ENCODE results near the gene MAGI1. TPM values are rescaled to one million over a fixed set of nuclear protein-coding genes. Genes with fewer than 3 reads are reported as not detected.

MAGI1 gene
- total RNA-seq, 2 experiments from 2014 or later = not detected

DNA sequence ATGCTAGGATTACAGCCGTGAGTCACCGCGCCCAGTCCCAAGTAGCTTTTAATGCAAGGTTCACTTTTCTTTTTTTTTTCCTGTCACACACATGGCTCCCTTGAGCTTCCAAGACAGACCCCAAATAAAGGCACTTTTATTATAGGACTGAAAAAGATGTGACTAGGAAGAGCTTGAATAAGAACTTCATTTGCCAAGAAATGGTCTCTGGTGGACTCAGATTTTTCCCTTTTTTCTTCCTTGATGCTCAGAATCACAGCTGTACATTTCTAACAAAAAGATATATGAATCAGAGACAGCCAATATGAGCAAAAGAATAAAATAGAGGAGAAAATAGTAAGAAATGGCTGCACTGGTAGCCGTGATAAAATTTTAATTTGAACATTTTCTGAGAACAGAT, 337.2 kb downstream of the MAGI1 start:
- intact Hi-C loops (cut with micrococcal nuclease) = no loop called here
- H3K4me1 Mint-ChIP-seq (ENCODE audit: low read depth) = no peaks in the 10 kb centered on the region
- CTCF ChIA-PET = no interaction called here

DNA sequence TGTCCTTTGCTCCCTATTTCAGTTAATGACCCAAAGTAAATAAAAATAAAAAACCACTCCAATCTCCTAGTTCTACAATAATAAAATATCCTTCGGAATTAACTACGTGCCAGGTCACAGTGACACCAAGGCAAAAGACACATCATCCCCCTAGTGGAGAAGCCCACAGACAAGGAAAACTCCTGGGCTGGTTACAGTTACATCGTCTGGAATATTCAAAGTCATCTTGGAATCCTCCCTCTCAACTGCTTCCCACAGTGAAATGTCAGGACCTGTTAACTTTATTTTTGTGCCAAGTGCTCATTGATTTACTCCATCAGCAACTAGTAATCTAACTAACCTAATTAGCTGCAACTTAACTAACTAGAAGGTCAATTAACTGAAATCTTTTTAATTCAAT, 349.3 kb downstream of the MAGI1 start:
- CTCF ChIA-PET = interaction anchor here (0.7 kb wide), 1 partner anchor 13 kb away, joined by 3 read pairs; no protein-coding TSS in a partner anchor
- H3K4me1 Mint-ChIP-seq (ENCODE audit: low read depth) = no peaks in the 10 kb centered on the region
- no peaks in the 10 kb centered on the region for H3K27me3 Mint-ChIP-seq (ENCODE audit: low read depth)
- DNase-seq = no peak
- no peak overlapping the region for H3K27ac Mint-ChIP-seq
- no peaks in the 10 kb centered on the region for H3K36me3 Mint-ChIP-seq (ENCODE audit: low read depth)
- no peak overlapping the region for H3K4me3 Mint-ChIP-seq
- no peaks in the 10 kb centered on the region for H3K9me3 Mint-ChIP-seq
- intact Hi-C loops (cut with micrococcal nuclease) = no loop called here

More for the DNA sequence above, 337.2 kb downstream of the MAGI1 start:
- H3K27ac Mint-ChIP-seq = no peak overlapping the region
- no peaks in the 10 kb centered on the region for H3K27me3 Mint-ChIP-seq (ENCODE audit: low read depth)
- DNase-seq = no peak
- no peaks in the 10 kb centered on the region for H3K36me3 Mint-ChIP-seq (ENCODE audit: low read depth)
- H3K9me3 Mint-ChIP-seq = peaks cover 2% of the 10 kb centered on the region
- no peak overlapping the region for H3K4me3 Mint-ChIP-seq

DNA sequence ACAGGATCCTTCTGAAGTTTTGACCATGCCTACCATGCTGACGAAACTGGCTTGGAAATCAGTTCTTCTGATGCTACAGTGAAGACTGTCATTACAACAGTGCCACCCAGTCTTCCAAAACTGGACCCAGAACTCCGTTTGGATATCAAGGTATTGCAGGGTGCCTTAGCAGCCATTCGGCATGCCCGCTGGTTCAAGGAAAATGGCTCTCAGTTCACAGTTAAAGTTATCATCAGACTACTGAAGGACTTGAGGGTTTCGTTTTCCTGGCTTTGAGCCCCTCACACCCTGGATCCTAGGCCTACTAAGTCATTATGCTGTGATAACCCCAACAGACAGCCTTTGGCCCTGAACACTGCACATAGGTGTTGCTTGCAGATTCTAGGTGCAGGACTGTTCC, 351.0 kb downstream of the MAGI1 start:
- Mint-ChIP-seq H3K9me3 (no peaks in the 10 kb centered on the region), H3K27me3 (ENCODE audit: low read depth) (no peaks in the 10 kb centered on the region), H3K36me3 (ENCODE audit: low read depth) (no peaks in the 10 kb centered on the region), H3K4me1 (ENCODE audit: low read depth) (no peaks in the 10 kb centered on the region), H3K4me3 (no peak overlapping the region), H3K27ac (no peak overlapping the region)
- DNase-seq = no peak
- CTCF ChIA-PET = no interaction called here
- intact Hi-C loops (cut with micrococcal nuclease) = no loop called here

DNA sequence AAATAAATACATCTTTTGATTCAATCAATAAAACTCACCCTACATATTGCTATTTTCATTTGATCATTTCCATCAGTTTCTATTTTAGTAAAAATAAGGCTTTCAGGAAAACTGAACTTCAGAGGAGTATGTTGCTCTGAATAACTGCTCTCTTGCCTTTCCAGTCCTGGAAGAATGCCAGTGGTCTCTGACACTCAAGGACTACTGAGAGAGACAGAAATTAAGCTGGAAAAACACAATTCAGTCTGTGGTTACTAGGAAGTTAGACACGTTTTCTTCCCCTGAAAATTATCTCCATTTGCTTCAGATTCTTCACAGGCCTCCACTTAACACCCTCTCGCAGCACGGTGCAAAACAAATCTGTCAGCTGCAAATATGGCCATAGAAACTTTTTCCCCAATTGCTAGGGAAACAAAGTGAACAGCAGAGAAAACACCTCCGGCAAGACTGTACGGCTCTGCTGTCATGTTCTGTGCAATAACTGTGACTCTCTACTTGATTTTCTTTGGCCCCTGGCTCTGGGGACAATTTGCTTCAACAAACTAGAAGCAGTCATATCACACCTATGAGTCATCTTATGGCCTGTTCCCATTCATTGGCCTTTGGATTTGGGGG, 353.0 kb downstream of the MAGI1 start:
- H3K4me1 Mint-ChIP-seq (ENCODE audit: low read depth) = no peaks in the 10 kb centered on the region
- H3K9me3 Mint-ChIP-seq = no peaks in the 10 kb centered on the region
- H3K36me3 Mint-ChIP-seq (ENCODE audit: low read depth) = no peaks in the 10 kb centered on the region
- no peak overlapping the region for H3K27ac Mint-ChIP-seq
- CTCF ChIA-PET = no interaction called here
- no peak for DNase-seq
- no peak overlapping the region for H3K4me3 Mint-ChIP-seq
- no peaks in the 10 kb centered on the region for H3K27me3 Mint-ChIP-seq (ENCODE audit: low read depth)
- intact Hi-C loops (cut with micrococcal nuclease) = no loop called here

DNA sequence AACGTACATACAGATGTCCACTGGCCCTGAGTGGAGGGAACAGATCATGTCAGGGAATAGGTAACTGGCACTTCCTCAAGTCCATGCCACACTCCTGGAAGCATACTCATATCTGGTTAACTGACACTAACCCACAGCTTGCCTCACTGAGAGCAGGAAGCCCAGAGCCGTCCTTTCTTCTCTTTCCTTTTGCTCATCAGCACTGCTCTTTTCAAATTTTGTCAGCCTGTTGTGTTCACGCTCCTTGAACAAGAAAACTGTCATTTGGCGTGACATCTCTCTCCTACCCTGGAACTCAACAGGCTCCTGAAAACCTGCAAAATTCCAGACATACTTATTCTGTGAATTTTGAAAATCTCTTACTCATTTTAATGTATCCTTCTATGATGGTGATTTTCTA, 360.2 kb downstream of the MAGI1 start:
- Mint-ChIP-seq H3K36me3 (ENCODE audit: low read depth) (no peaks in the 10 kb centered on the region), H3K9me3 (no peaks in the 10 kb centered on the region), H3K4me1 (ENCODE audit: low read depth) (no peaks in the 10 kb centered on the region), H3K4me3 (no peak overlapping the region), H3K27me3 (ENCODE audit: low read depth) (no peaks in the 10 kb centered on the region), H3K27ac (no peak overlapping the region)
- CTCF ChIA-PET = no interaction called here
- intact Hi-C loops (cut with micrococcal nuclease) = no loop called here
- no peak for DNase-seq

DNA sequence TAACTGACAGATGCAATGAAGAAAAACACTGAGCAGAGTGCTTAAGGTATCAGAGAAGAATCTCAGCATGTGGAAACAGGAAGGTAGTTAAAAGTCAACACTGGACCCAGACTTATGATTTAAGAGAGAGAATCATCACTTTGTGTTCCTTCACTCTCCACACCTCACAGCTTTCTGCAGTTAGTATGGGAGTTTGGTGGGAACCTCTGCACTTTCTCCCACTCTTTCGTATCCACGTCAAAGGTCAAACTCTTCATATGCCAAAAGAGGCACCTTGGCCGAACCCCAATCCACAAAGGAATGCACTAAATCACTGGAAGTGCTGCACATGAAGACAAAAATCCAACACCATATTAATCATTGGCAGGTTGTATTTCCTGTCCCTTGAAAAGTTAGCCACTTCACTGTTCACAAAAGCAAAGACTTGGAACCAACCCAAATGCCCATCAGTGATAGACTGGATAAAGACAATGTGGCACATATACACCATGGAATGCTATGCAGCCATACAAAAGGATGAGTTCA, 361.2 kb downstream of the MAGI1 start:
- H3K4me3 Mint-ChIP-seq = no peak overlapping the region
- no peak overlapping the region for H3K27ac Mint-ChIP-seq
- no peaks in the 10 kb centered on the region for H3K9me3 Mint-ChIP-seq
- DNase-seq = no peak
- peaks cover 3% of the 10 kb centered on the region for H3K27me3 Mint-ChIP-seq (ENCODE audit: low read depth)
- H3K4me1 Mint-ChIP-seq (ENCODE audit: low read depth) = no peaks in the 10 kb centered on the region
- H3K36me3 Mint-ChIP-seq (ENCODE audit: low read depth) = no peaks in the 10 kb centered on the region
- intact Hi-C loops (cut with micrococcal nuclease) = no loop called here
- CTCF ChIA-PET = interaction anchor here (1.1 kb wide), 1 partner anchor 12 kb away, joined by 3 read pairs; no protein-coding TSS in a partner anchor

DNA sequence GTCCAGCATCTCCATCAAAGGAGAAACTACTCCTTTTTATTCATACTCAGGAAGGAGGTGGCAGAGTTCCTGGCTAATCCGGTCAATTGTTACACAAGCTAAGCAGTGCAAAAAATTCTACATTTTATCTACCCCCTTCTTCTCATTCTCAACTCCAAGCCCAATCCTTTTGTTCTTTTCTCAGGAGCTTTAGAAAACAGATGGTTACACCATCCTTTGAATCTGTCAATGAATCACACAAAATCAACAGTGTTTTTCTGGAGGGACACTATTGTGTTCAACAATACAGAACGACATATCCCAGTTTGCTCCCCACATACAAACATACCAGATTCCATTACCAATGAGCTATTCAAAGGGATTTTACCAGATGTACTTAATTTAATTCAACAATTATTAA, 362.1 kb downstream of the MAGI1 start:
- Mint-ChIP-seq H3K9me3 (no peaks in the 10 kb centered on the region), H3K27me3 (ENCODE audit: low read depth) (peaks cover 3% of the 10 kb centered on the region), H3K4me1 (ENCODE audit: low read depth) (no peaks in the 10 kb centered on the region), H3K36me3 (ENCODE audit: low read depth) (no peaks in the 10 kb centered on the region), H3K27ac (no peak overlapping the region), H3K4me3 (no peak overlapping the region)
- intact Hi-C loops (cut with micrococcal nuclease) = no loop called here
- CTCF ChIA-PET = interaction anchor here (1.1 kb wide), 1 partner anchor 13 kb away, joined by 3 read pairs; no protein-coding TSS in a partner anchor
- DNase-seq = no peak

DNA sequence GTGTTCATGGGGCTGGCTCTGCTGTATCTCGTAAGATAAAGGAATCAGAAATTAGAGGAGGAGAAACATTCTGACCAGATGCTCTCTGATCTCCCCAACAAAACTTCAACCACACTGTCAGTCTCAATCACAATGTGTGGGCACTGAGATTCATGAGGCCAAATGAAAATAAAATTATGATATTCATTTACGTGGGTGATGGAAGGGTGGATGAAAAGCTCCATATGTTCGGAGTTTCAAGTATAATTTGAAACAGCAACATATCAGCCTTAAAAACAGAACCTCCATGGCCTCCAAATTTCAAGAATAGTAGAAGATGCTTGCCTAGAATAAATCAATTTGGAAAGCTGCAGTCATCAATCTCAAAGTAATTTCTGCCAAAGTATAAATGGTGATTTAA, 363.7 kb downstream of the MAGI1 start:
- CTCF ChIA-PET = no interaction called here
- H3K4me1 Mint-ChIP-seq (ENCODE audit: low read depth) = no peaks in the 10 kb centered on the region
- intact Hi-C loops (cut with micrococcal nuclease) = no loop called here

DNA sequence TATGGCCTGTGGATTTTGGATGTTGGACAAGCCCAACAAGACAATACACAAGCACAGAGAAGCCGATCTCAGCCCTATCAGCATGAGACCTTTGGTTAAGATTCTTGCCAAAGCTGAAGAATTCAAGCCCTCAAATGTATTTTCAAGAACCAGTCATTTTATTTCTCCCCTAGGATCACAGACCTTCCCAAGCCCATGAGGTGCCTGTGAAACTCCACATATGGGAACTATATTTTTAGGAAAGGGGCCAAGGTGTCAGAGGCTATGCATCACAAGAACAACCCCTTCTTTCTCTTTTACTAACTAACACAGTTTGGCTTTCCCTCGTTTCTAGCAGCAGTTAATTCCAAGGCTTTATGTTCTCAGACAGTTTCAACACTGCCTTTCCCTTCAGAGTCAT, 364.5 kb downstream of the MAGI1 start:
- CTCF ChIA-PET = interaction anchor here (0.6 to 1.0 kb wide), 2 partner anchors 9 to 439 kb away, joined by 4 read pairs; no protein-coding TSS in a partner anchor
- no peak overlapping the region for H3K4me3 Mint-ChIP-seq

More for the DNA sequence above, 363.7 kb downstream of the MAGI1 start:
- Mint-ChIP-seq H3K27me3 (ENCODE audit: low read depth) (peaks cover 3% of the 10 kb centered on the region), H3K9me3 (no peaks in the 10 kb centered on the region), H3K27ac (no peak overlapping the region), H3K36me3 (ENCODE audit: low read depth) (no peaks in the 10 kb centered on the region), H3K4me3 (no peak overlapping the region)
- no peak for DNase-seq

DNA sequence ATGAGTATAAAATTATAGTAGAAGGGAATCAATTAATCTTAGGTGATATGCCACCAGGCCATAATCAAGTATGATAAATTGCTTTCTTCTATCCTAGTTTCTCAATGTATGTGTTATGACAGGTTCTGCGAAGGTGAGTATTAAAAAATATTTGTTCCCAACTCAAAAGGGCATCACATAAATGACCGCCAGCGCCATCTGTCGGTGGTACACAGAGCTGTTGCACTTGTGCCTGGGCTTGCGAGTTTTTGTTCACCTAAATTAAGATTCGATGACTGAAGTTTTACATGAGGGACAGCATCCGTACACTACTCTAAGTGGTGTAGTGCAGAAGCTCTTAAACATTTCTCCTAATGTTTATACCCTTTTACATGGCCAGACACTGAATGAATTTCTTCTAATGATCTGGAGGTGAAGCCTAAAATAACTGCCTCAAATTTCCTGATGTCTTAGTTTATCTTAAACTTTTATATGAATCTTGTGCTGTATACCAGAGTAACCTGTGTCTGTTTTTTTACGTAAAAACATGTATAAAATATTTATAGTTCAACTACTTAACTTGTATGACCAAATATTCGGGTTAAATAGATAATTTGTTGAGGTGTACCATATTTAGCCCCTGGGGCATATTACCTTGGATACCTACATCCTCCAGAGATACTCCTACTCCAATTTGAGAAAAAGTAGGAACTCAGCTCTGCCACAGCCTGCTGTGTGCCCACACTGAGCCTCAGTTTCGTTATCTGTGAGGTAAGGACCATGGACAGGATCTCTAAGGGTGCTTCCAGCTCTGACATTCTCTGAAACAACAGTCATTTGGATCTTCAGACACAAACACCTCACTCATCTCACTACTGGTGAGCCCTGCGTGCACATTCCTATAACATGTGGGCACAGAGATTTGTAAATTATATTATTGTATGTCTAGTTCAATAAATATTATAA, 365.6 kb downstream of the MAGI1 start:
- H3K27ac Mint-ChIP-seq = no peak overlapping the region
- CTCF ChIA-PET = interaction anchor here (0.6 to 1.0 kb wide), 2 partner anchors 10 to 438 kb away, joined by 4 read pairs; no protein-coding TSS in a partner anchor
- DNase-seq = peak; percentile 42
- intact Hi-C loops (cut with micrococcal nuclease) = loop anchor here (1.0 to 5.0 kb wide), 2 partner anchors 331 to 1140 kb away; no protein-coding TSS in a partner anchor
- peaks cover 3% of the 10 kb centered on the region for H3K27me3 Mint-ChIP-seq (ENCODE audit: low read depth)
- H3K36me3 Mint-ChIP-seq (ENCODE audit: low read depth) = no peaks in the 10 kb centered on the region
- no peaks in the 10 kb centered on the region for H3K9me3 Mint-ChIP-seq
- no peaks in the 10 kb centered on the region for H3K4me1 Mint-ChIP-seq (ENCODE audit: low read depth)
- no peak overlapping the region for H3K4me3 Mint-ChIP-seq

More for the DNA sequence above, 364.5 kb downstream of the MAGI1 start:
- Mint-ChIP-seq H3K9me3 (no peaks in the 10 kb centered on the region), H3K27me3 (ENCODE audit: low read depth) (peaks cover 3% of the 10 kb centered on the region), H3K36me3 (ENCODE audit: low read depth) (no peaks in the 10 kb centered on the region), H3K27ac (no peak overlapping the region), H3K4me1 (ENCODE audit: low read depth) (no peaks in the 10 kb centered on the region)
- intact Hi-C loops (cut with micrococcal nuclease) = loop anchor here (5.0 kb wide), 1 partner anchor 332 kb away; no protein-coding TSS in a partner anchor
- no peak for DNase-seq

DNA sequence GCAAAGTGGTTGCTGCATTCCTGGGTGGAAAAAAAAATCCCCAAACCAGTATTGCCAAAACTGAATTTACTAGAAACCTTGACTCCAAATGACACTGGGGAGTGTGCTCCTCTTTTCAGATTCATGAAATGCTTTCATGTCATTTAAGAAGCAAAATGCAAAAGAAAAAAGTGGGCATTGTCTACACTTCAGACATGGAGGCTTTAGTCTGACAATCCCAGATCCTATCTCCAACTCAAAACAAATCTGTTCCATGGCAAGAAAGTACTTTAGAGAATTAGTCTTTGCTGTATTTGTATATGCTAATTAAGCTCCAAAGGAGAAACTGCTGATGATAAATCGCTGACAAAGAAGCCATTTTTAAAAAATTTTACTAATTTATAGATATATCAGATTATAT, 366.7 kb downstream of the MAGI1 start:
- H3K36me3 Mint-ChIP-seq (ENCODE audit: low read depth) = no peaks in the 10 kb centered on the region
- no peaks in the 10 kb centered on the region for H3K4me1 Mint-ChIP-seq (ENCODE audit: low read depth)
- H3K27ac Mint-ChIP-seq = no peak overlapping the region
- intact Hi-C loops (cut with micrococcal nuclease) = loop anchor here (5.0 kb wide), 1 partner anchor 330 kb away; no protein-coding TSS in a partner anchor
- peaks cover 3% of the 10 kb centered on the region for H3K27me3 Mint-ChIP-seq (ENCODE audit: low read depth)
- CTCF ChIA-PET = no interaction called here
- no peaks in the 10 kb centered on the region for H3K9me3 Mint-ChIP-seq
- no peak overlapping the region for H3K4me3 Mint-ChIP-seq
- DNase-seq = no peak

DNA sequence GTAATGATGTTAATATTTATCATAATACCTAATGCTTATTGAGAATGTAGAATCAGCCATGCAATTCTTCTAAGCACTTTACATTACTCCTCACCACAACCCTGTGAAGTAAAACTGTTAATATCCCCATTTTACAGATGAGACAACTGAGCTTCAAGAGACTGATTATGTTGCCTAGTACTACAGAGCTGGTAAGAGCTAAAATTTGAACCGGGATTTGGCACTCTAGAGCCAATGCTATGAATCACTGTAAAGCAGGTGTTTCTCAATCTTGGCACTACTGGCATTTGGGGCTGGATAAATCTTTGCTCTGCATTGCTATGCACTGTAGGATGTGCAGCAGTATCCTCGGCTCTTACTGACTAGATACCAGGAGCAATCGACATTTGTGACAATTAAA, 367.7 kb downstream of the MAGI1 start:
- H3K36me3 Mint-ChIP-seq (ENCODE audit: low read depth) = no peaks in the 10 kb centered on the region
- intact Hi-C loops (cut with micrococcal nuclease) = loop anchor here (5.0 kb wide), 1 partner anchor 329 kb away; no protein-coding TSS in a partner anchor
- CTCF ChIA-PET = interaction anchor here (0.6 kb wide), 1 partner anchor 234 kb away, joined by 3 read pairs; no protein-coding TSS in a partner anchor
- DNase-seq = no peak
- peaks cover 3% of the 10 kb centered on the region for H3K27me3 Mint-ChIP-seq (ENCODE audit: low read depth)
- no peaks in the 10 kb centered on the region for H3K9me3 Mint-ChIP-seq
- H3K27ac Mint-ChIP-seq = no peak overlapping the region
- H3K4me1 Mint-ChIP-seq (ENCODE audit: low read depth) = no peaks in the 10 kb centered on the region
- no peak overlapping the region for H3K4me3 Mint-ChIP-seq
